ENCODE measurements around the gene DCBLD1. TPM values are rescaled to one million over a fixed set of nuclear protein-coding genes. Genes with fewer than 3 reads are reported as not detected.
"Not testable (repeated sequence)": the region's sequence is repeated elsewhere in the genome, so short reads cannot be mapped to it uniquely, and the experiment has no call there.

The DCBLD1 gene
- total RNA-seq, 1 experiment from 2014 or later, result 19.5 TPM

GRCh38 chr6:117515326-117515725 lies 32.9 kb downstream of the DCBLD1 start:
- no peak overlapping the region for H3K27ac ChIP-seq (ENCODE audit: low read depth, low read length)
- BruUV-seq (replicated peaks), result no TSS peak
- DNase-seq (ENCODE audit: low read depth, low spot score), result no peak
- TF ChIP-seq ZFX (IDR thresholded peaks at IDR 0.05) (no peak), EGR1 (IDR thresholded peaks at IDR 0.05; ENCODE audit: low read depth) (no peak), POLR2A (IDR thresholded peaks at IDR 0.05; ENCODE audit: borderline replicate concordance, extremely low read depth, insufficient read depth, insufficient read length) (no peak), SRF (IDR thresholded peaks at IDR 0.05; ENCODE audit: low read depth) (no peak), FOSL1 (IDR thresholded peaks at IDR 0.05; ENCODE audit: low read depth) (no peak), RAD21 (IDR thresholded peaks at IDR 0.05; ENCODE audit: low read depth) (no peak), SIN3A (IDR thresholded peaks at IDR 0.05; ENCODE audit: low read depth) (no peak), YY1 (IDR thresholded peaks at IDR 0.05; ENCODE audit: extremely low read depth, insufficient replicate concordance, low read depth, low read length) (no peak), REST (IDR thresholded peaks at IDR 0.05; ENCODE audit: low read depth) (no peak), CBX3 (IDR thresholded peaks at IDR 0.05; ENCODE audit: low read depth) (no peak), EZH2phosphoT487 (IDR thresholded peaks at IDR 0.05; ENCODE audit: borderline replicate concordance) (no peak), ATF3 (IDR thresholded peaks at IDR 0.05) (no peak), CEBPB (IDR thresholded peaks at IDR 0.05; ENCODE audit: low read depth) (no peak)
- H3K9me3 ChIP-seq (ENCODE audit: control insufficient read depth in 1 of 2, insufficient read depth in 1 of 2, low read depth in 1 of 2, low read length in 2 of 2), result no peaks in the 10 kb centered on the region
- no peak for ATAC-seq
- intact Hi-C loops (cut with micrococcal nuclease), result no loop called here
- no peaks in the 10 kb centered on the region for H3K79me2 ChIP-seq (ENCODE audit: insufficient read depth, low read length)
- no peak overlapping the region for H3K9ac ChIP-seq (ENCODE audit: low read length)
- RAD21 ChIA-PET (ENCODE audit: low non-redundant PET in 1 of 2, low total read pairs in 2 of 2, uncharacterized antibody in 2 of 2, unreplicated experiment in 2 of 2), result no interaction called here
- CTCF ChIA-PET, result no interaction called here
- H4K20me1 ChIP-seq (ENCODE audit: insufficient read depth), result no peaks in the 10 kb centered on the region
- no peaks in the 10 kb centered on the region for H3K36me3 ChIP-seq (ENCODE audit: control insufficient read depth in 1 of 2, insufficient read depth in 2 of 2, low read length in 2 of 2)
- no peak overlapping the region for H2AFZ ChIP-seq (ENCODE audit: low read depth, low read length, poor library complexity, severe bottlenecking)
- no peaks in the 10 kb centered on the region for H3K9me2 ChIP-seq (ENCODE audit: insufficient read depth)
- H3K4me3 ChIP-seq (replicated peaks in 1 of 2; ENCODE audit: low read depth in 1 of 2, low read length in 2 of 2), result no peak overlapping the region
- H3K27me3 ChIP-seq (ENCODE audit: insufficient read depth, low read length), result no peaks in the 10 kb centered on the region
- H3K4me2 ChIP-seq (ENCODE audit: low read length), result no peak overlapping the region
- H3K4me1 ChIP-seq (ENCODE audit: control insufficient read depth in 1 of 2, insufficient read depth in 2 of 2, low read length in 2 of 2), result no peaks in the 10 kb centered on the region
- POLR2A ChIA-PET, result no interaction called here

GRCh38 chr6:117517995-117518394 lies 35.5 kb downstream of the DCBLD1 start:
- H3K9me2 ChIP-seq (ENCODE audit: insufficient read depth); H3K27me3 ChIP-seq (ENCODE audit: insufficient read depth, low read length); H3K79me2 ChIP-seq (ENCODE audit: insufficient read depth, low read length); H3K4me3 ChIP-seq (replicated peaks in 1 of 2; ENCODE audit: low read depth in 1 of 2, low read length in 2 of 2); POLR2A ChIA-PET; intact Hi-C loops (cut with micrococcal nuclease); H3K9me3 ChIP-seq (ENCODE audit: control insufficient read depth in 1 of 2, insufficient read depth in 1 of 2, low read depth in 1 of 2, low read length in 2 of 2); H3K9ac ChIP-seq (ENCODE audit: low read length); H3K4me1 ChIP-seq (ENCODE audit: control insufficient read depth in 1 of 2, insufficient read depth in 2 of 2, low read length in 2 of 2); H3K4me2 ChIP-seq (ENCODE audit: low read length); DNase-seq (ENCODE audit: low read depth, low spot score); BruUV-seq (replicated peaks); H4K20me1 ChIP-seq (ENCODE audit: insufficient read depth); H3K36me3 ChIP-seq (ENCODE audit: control insufficient read depth in 1 of 2, insufficient read depth in 2 of 2, low read length in 2 of 2); ATAC-seq; H2AFZ ChIP-seq (ENCODE audit: low read depth, low read length, poor library complexity, severe bottlenecking); H3K27ac ChIP-seq (ENCODE audit: low read depth, low read length); RAD21 ChIA-PET (ENCODE audit: low non-redundant PET in 1 of 2, low total read pairs in 2 of 2, uncharacterized antibody in 2 of 2, unreplicated experiment in 2 of 2); CTCF ChIA-PET: not testable (repeated sequence)
